A375 (cell line): ENCODE measurements around the gene MRPL48. TPM values are rescaled to one million over a fixed set of nuclear protein-coding genes. Genes with fewer than 3 reads are reported as not detected.

Experiments used
- total RNA-seq: library from RNA; depleted of rRNA; stranded (reverse); fragments of >200 nt; shearing (Covaris generic); gene quantifications from 2 replicates; pipeline ENCODE4 v1.2.3, GENCODE V29; 2014; rRNA removed

Gene MRPL48
- total RNA-seq, result 47.3 and 67.3 TPM in 2 replicates

DNA sequence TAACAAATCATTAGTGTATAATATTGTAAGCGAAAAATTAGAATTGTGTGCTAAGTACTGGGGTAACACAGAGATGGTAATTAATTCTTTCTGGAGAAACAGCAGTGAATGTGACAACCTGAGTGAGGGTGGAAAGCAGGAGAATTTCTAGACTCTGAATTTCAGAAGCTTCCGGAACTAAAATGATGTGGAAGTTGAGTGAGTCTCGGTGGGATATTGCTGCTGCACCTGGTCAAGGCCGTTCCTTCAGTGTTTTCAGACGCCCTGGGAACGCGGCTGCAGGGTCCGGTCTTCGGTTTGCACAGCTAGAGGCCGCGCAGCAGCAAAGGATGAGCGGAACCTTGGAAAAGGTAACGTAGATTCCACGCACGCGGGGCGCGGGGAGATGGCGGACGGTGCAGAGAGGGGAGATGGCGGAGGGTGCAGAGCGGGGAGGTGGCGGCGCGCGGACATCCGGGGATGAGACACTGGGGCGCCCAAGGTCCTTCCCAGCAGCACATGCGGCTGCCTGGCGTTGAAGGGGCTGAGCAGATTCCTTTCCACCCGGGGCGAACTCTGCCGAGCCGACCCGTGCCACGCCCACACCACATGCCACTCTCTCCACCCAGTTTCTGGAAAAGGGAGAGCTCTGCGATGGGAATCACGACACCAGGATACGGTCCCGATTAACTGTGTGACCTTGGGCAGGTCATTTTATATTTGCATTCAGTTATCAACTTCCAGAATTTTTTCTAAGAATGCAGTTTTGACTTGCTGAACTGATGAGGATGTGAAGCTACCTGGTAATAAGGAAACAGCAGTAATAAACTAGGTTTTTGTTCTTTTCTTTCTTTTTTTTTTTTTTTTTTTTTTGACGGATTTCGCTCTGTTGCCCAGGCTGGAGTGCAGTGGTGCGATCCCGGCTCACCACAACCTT lies at the start of gene MRPL48:
Gene MRPL48 (plus strand): TSS at position 232 of the 916 bp plus-strand sequence. CDS start 98 bp downstream, at position 330.

DNA sequence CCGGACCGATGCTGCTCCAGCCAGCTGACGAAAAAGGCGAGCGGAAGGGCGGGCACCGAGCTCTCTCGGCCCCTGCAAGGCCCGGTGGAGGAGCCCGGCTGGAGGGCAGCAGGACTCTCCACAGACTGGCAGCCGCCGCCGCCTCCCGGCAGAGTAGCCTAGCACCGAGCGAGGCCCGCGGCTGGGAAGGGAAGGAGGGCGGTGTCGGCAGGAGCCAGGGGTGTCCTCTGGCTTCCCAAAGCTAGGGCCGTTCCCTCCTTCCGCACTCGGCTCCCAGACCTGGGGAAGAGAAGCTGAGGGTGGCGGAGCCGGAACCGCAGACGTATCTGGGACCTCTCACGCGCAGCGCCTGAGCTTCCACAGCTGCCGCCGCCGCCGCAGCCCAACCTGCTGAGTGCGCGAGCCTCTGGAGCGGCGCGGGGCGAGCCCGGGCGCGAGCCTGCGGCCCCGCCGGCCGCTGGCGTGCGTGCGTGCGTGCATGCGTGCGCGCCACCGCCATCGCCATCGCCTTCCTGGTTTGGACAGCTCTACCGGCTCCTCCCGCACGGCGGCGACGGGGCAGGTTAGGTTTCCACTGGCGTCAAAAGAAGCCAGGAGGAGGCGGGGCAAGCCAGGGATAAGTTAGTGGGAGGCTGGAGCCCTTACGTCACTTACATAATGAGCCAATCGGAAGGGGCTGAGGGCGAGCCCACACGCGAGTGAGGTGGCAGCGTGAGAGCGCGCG lies 26.8 kb upstream of the MRPL48 start, which contains the start of gene RAB6A:
Gene RAB6A (minus strand): TSS at position 396 of the 724 bp plus-strand sequence. CDS start 439 bp downstream, outside the sequence.

DNA sequence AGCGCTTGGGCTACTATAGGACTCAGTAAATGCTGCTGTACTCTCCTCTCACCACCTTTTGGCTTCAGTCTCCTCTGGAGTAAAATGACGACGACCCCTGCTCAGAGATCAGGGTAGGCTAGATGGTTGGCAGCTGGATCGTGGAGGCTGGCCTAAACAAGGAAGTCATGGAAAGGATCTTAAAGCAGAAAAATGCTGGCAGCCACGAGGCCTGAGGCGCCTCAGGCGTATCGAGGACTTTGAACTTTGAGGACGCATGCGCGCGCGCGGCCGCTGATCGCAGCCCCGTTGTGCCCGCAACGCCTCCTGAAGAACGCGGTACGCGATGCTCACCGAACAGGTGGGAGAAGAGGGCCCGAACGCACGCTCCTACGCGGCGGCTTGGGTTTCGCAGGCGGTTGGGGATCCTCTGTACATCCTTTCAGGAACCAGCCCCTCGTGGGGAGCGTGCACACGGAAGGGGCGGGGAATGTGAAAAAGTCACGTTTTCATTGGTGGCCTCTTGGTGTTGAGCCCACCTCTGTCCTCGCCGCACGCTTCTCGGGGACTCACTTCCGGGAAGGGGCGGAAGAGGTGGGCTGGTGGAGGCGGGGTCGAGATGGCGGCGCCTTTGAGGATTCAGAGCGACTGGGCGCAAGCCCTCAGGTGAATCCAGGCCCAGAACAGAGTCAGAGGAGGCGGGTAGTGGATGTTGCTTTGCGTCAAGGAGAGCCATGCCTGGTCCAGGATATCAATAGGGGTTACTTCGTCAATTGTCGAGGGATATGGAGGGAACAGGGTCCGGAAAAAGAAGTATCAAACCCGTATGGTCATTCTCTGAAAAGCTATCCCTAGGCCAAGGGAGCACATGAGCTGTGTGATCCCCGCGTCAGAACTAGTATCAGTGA lies 89.0 kb downstream of the MRPL48 start, which contains the start of the genes COA4 and PAAF1:
Gene COA4 (minus strand): TSS at position 423 of the 887 bp plus-strand sequence. CDS start 3,468 bp downstream, outside the sequence.
Gene PAAF1 (plus strand): TSS at position 576 of the 887 bp plus-strand sequence. CDS start 23 bp downstream, at position 599.

Other genes starting within 250 kb of the MRPL48 start
- 16.9 TPM in 2 replicates for gene FAM168A, start 189.8 kb upstream of the MRPL48 start, total RNA-seq
- gene PLEKHB1, start 141.3 kb upstream of the MRPL48 start, total RNA-seq, result 5.8 and 8.1 TPM in 2 replicates
- gene RAB6A, start 26.8 kb upstream of the MRPL48 start, total RNA-seq, result 36.0 and 44.6 TPM in 2 replicates
- 302 and 335 TPM in 2 replicates for gene COA4, start 89.0 kb downstream of the MRPL48 start, total RNA-seq
- 12.7 and 14.4 TPM in 2 replicates for gene PAAF1, start 89.1 kb downstream of the MRPL48 start, total RNA-seq
- gene DNAJB13, start 163.2 kb downstream of the MRPL48 start, total RNA-seq, result not detected in 2 replicates
- 3.0 and 3.1 TPM in 2 replicates for gene UCP2, start 195.0 kb downstream of the MRPL48 start, total RNA-seq
- gene UCP3, start 221.2 kb downstream of the MRPL48 start, total RNA-seq, result 1.6 and 2.2 TPM in 2 replicates